Muscle of leg (tissue), 11 donors: Measurements from ENCODE around the gene OTOS. TPM values are rescaled to one million over a fixed set of nuclear protein-coding genes. Genes with fewer than 3 reads are reported as not detected.

ENCODE experiments used
- DNase-seq: peaks from one replicate; pipeline ENCODE4 v3.0.0; 2013
- H3K27ac ChIP-seq: one replicate; pipeline ENCODE4 v1.5.1; 2013; ENCODE audit warnings: mild to moderate bottlenecking, low read length, control low read depth
- H3K27me3 ChIP-seq: one replicate; pipeline ENCODE4 v1.6.1; 2013; ENCODE audit warnings: low read length; ENCODE audit not compliant: control insufficient read depth, insufficient read depth
- H3K36me3 ChIP-seq: one replicate; pipeline ENCODE4 v1.6.1; 2013; ENCODE audit warnings: low read length; ENCODE audit not compliant: control insufficient read depth, insufficient read depth
- H3K4me1 ChIP-seq: one replicate; pipeline ENCODE4 v1.6.1; 2013; ENCODE audit warnings: low read length; ENCODE audit not compliant: control insufficient read depth, insufficient read depth
- H3K4me3 ChIP-seq: one replicate; pipeline ENCODE4 v1.5.1; 2013; ENCODE audit warnings: low read length, control low read depth
- H3K9me3 ChIP-seq: replicated peaks from 2 replicates; pipeline ENCODE4 v1.6.1; 2013; ENCODE audit warnings: low read depth, low read length; ENCODE audit not compliant: control insufficient read depth
- WGBS: methylation state at CpG from one replicate; pipeline ENCODE4 v1.1.5; 2013; ENCODE audit warnings: missing lambda C conversion rate; ENCODE audit not compliant: insufficient coverage; 5-methylcytosine and 5-hydroxymethylcytosine counted together
- polyA plus RNA-seq, 8 donors: library from polyadenylated mRNA; unstranded; fragments of 120-200 nt; gene quantifications; one replicate each; pipeline versions ENCODE4 v1.2.1 to v1.2.3, GENCODE V29; 2013; ENCODE audit warnings: inconsistent platforms in 1 of 8, low replicate concordance in 1 of 8; ENCODE audit not compliant: insufficient read length in 8 of 8, insufficient read depth in 1 of 8
- total RNA-seq: library from RNA; stranded (reverse); fragments of 120-200 nt; gene quantifications from one replicate; pipeline ENCODE4 v1.2.4, GENCODE V29; 2013

The OTOS gene
- total and polyA plus RNA-seq, 9 donors = not detected

GRCh38 chr2:240137596-240138253 lies 2.7 kb downstream of the OTOS start:
- 82% methylated on average over 16 of the region's 19 CpGs for WGBS
- no peak overlapping the region for H3K27ac ChIP-seq
- DNase-seq = no peak
- H3K4me1 ChIP-seq = peaks cover 18% of the 10 kb centered on the region
- peaks cover 14% of the 10 kb centered on the region for H3K36me3 ChIP-seq
- peaks cover 14% of the 10 kb centered on the region for H3K27me3 ChIP-seq
- H3K9me3 ChIP-seq = no peaks in the 10 kb centered on the region
- H3K4me3 ChIP-seq = no peak overlapping the region

GRCh38 chr2:240136671-240137292 lies 3.7 kb downstream of the OTOS start:
- Histone ChIP-seq H3K27me3 (peaks cover 14% of the 10 kb centered on the region), H3K4me3 (peak overlapping the region; percentile 90), H3K9me3 (no peaks in the 10 kb centered on the region), H3K27ac (no peak overlapping the region), H3K4me1 (peaks cover 18% of the 10 kb centered on the region), H3K36me3 (peaks cover 23% of the 10 kb centered on the region)
- DNase-seq = no peak
- WGBS = 49% methylated on average over 25 of the region's 36 CpGs

GRCh38 chr2:240136013-240136670 lies 4.3 kb downstream of the OTOS start, which contains the start of gene COPS9:
TSS of gene COPS9 (minus strand) at chr2:240136305. CDS start at chr2:240136284, 21 bp downstream.
- peak; percentile 94 for DNase-seq
- peak within 1 kb of the TSS; percentile 7 for H3K27ac ChIP-seq
- H3K27me3 ChIP-seq = peaks cover 12% of the 10 kb centered on the region
- under 1% methylated on average over 79 of the region's 79 CpGs for WGBS
- H3K9me3 ChIP-seq = no peaks in the 10 kb centered on the region
- peaks cover 18% of the 10 kb centered on the region for H3K4me1 ChIP-seq
- H3K4me3 ChIP-seq = peak within 1 kb of the TSS; percentile 90
- H3K36me3 ChIP-seq = peaks cover 30% of the 10 kb centered on the region

GRCh38 chr2:240135706-240136012 lies 4.8 kb downstream of the OTOS start:
- H3K4me3 ChIP-seq = peak overlapping the region; percentile 90
- peaks cover 10% of the 10 kb centered on the region for H3K27me3 ChIP-seq
- H3K27ac ChIP-seq = peak overlapping the region; percentile 7
- H3K9me3 ChIP-seq = no peaks in the 10 kb centered on the region
- peaks cover 18% of the 10 kb centered on the region for H3K4me1 ChIP-seq
- H3K36me3 ChIP-seq = peaks cover 35% of the 10 kb centered on the region
- DNase-seq = no peak
- WGBS = under 1% methylated on average over 17 of the region's 17 CpGs

- H3K27me3 ChIP-seq = peaks cover 5% of the 10 kb centered on the region
- H3K36me3 ChIP-seq = peaks cover 41% of the 10 kb centered on the region
- H3K27ac ChIP-seq = no peak overlapping the region
- no peak for DNase-seq
- no peaks in the 10 kb centered on the region for H3K9me3 ChIP-seq
- WGBS = 79% methylated on average over 12 of the region's 15 CpGs
- peak overlapping the region; percentile 90 for H3K4me3 ChIP-seq
- peaks cover 18% of the 10 kb centered on the region for H3K4me1 ChIP-seq
Observed at GRCh38 chr2:240134956-240135520, 5.4 kb downstream of the OTOS start.

- Histone ChIP-seq H3K36me3 (peaks cover 46% of the 10 kb centered on the region), H3K4me1 (peaks cover 18% of the 10 kb centered on the region), H3K27me3 (peaks cover 2% of the 10 kb centered on the region), H3K9me3 (no peaks in the 10 kb centered on the region), H3K4me3 (no peak overlapping the region), H3K27ac (no peak overlapping the region)
- WGBS = 84% methylated on average over 6 of the region's 6 CpGs
- DNase-seq = no peak
Observed at GRCh38 chr2:240134466-240134865, 6.0 kb downstream of the OTOS start.

GRCh38 chr2:240133401-240133800 lies 7.1 kb downstream of the OTOS start:
- Histone ChIP-seq H3K4me1 (peaks cover 19% of the 10 kb centered on the region), H3K4me3 (no peak overlapping the region), H3K27me3 (no peaks in the 10 kb centered on the region), H3K9me3 (no peaks in the 10 kb centered on the region), H3K27ac (no peak overlapping the region), H3K36me3 (peaks cover 57% of the 10 kb centered on the region)
- no peak for DNase-seq
- 82% methylated on average over 10 of the region's 10 CpGs for WGBS

GRCh38 chr2:240132651-240132980 lies 7.8 kb downstream of the OTOS start:
- no peak overlapping the region for H3K4me3 ChIP-seq
- no peak for DNase-seq
- H3K27ac ChIP-seq = no peak overlapping the region
- H3K9me3 ChIP-seq = no peaks in the 10 kb centered on the region
- H3K4me1 ChIP-seq = peaks cover 21% of the 10 kb centered on the region
- peaks cover 65% of the 10 kb centered on the region for H3K36me3 ChIP-seq
- WGBS = 88% methylated on average over 5 of the region's 5 CpGs
- H3K27me3 ChIP-seq = no peaks in the 10 kb centered on the region

GRCh38 chr2:240131941-240132650 lies 8.4 kb downstream of the OTOS start:
- H3K27ac ChIP-seq = no peak overlapping the region
- peaks cover 21% of the 10 kb centered on the region for H3K4me1 ChIP-seq
- no peaks in the 10 kb centered on the region for H3K9me3 ChIP-seq
- H3K4me3 ChIP-seq = no peak overlapping the region
- no peaks in the 10 kb centered on the region for H3K27me3 ChIP-seq
- DNase-seq = no peak
- 80% methylated on average over 21 of the region's 22 CpGs for WGBS
- H3K36me3 ChIP-seq = peaks cover 68% of the 10 kb centered on the region

- Histone ChIP-seq H3K36me3 (peaks cover 71% of the 10 kb centered on the region), H3K4me1 (peaks cover 14% of the 10 kb centered on the region), H3K27ac (no peak overlapping the region), H3K9me3 (no peaks in the 10 kb centered on the region), H3K4me3 (no peak overlapping the region), H3K27me3 (no peaks in the 10 kb centered on the region)
- no peak for DNase-seq
- WGBS = 92% methylated on average over 14 of the region's 16 CpGs
Observed at GRCh38 chr2:240131296-240131695, 9.2 kb downstream of the OTOS start.
